SW 1271 (cell line): ENCODE measurements around the gene RPGRIP1L.
A peak's percentile ranks its signal among the peaks of the same experiment; 100 is the strongest.

Source experiments
- DNase-seq, 2 experiments: peaks; one replicate each; lab custom pipeline; 2025; lab: John Stamatoyannopoulos, UW

Gene RPGRIP1L

DNA sequence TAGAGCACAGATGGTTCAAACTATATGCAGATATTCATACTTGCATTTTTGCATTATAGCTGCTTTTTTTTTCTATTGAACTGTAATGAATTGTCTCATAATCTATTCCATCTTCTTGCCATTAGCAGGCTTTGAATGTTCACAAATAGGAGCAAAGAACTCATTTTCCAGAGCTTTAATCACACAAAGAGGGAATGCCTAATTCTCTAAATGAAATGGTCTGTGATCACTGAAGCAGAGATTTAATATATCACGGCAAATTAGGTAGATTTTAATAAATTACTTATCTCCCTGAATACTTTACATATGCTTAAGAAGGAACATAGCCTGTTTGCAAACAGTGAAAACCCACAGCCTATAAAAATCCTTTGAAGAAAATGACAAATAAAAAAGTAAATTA lies 103.0 kb downstream of the RPGRIP1L start:
- DNase-seq = no peak

DNA sequence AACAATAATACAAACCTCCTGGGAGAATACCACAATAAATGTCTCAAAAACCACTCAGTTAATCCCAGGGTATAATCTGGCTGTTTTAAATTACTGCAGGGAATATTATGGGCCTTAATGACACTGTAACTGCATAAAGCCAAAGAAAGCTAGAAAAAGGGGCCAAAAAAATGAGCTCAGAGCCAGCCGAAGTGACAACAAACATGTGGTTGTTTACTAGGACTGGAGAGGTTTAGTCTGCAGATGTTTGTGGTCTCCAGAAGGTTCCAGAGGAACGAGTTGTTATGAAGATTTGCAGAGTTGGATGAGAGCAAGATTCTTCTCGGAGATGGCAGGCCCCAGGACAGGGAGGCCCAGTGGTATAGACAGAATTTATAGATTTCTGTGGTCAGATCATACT lies 103.5 kb downstream of the RPGRIP1L start:
- no peak for DNase-seq

DNA sequence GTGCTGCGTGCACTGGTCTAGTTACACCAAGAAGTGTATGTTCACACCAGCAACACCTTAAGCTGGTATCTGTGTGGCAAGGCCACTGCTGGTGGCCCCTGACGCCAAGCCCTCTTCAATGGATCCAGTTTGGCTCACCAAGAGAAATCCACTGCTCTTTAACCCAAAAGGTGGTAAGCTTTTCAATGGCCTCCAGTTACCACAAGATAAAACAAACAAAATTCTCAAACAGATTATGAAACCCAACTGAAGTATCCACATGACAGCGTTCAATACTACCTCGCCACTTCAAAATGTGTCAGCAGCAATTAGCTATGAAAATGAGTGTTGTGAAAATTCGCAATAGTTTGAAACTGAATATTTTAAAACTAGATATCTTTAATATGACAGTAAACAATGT lies 104.1 kb downstream of the RPGRIP1L start:
- DNase-seq = no peak

DNA sequence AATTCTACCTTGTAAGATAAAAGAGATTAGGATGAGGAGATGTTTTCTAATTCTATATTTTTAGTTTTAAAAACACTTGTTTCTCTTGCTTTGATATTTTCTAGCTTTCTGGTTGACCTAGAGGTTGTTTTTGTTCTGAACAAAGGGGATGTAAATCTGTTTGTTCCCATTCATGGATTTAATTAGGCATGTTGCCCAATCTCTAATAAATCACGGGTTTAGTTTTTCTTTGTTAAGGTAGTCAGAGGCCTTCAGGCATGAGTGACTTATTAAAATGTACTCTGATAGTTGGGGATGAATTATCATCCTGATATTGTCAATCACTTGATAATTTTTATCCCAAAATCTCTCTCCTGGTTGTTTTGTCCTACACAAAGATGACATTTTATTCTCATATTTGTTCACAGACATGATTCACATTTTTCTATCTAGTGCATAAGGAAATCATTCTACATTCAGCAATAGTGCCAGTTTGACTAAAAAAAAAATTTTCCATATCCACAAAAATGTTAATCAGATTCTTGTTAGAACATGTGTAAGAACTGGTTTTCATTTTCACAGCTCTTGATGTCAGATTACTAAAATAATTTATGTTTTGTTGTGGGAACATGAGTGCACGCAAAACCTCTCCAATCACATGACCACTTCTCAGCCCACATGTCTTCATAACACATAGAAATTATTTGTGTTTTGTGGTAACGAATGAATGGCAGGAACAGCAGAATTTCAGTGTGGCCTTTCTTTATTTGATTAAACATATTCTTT lies 105.0 kb downstream of the RPGRIP1L start:
- DNase-seq = no peak

DNA sequence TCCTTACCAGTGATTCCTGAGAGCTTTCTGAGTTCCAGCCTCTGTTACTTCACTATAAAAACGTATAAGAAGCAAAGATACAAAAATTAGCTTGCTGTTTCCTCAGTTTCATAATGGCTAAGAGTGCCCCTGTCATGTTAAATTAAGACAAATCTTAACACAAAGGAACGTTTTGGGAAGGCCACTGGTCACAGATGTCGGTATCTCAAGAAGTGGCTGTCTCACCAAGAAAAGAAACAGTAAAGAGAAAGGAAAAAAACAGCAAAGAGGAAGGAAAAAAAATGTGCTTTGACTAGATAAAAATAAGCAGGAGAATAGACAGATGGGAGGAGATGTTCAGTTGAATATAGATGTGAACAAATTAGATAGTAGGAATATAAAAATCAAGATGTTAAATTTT lies 105.9 kb downstream of the RPGRIP1L start:
- no peak for DNase-seq

DNA sequence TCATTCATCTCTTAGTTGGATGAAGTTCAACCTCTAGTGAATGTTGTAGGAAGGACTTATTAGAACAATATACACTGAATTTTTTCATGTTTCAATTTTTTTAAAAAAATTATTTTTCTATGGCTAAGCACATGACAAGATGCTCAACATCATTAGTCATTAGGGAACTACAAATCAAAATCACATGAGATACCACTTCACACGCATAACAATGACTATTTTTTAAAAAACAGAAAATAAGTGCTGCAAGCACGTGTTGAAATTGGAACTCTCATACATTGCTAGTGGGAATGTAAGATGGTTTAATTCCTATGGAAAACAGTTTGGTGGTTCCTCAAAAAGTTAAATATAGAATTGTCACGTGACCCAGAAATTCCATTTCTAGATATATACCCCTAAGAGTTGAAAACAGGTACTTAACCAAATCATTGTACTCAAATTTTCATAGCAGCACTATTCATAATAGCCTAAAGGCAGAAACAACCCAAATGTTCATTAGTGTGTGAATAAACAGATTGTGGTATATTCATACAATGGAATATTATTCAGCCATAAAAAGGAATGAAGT lies 115.5 kb downstream of the RPGRIP1L start:
- no peak for DNase-seq

DNA sequence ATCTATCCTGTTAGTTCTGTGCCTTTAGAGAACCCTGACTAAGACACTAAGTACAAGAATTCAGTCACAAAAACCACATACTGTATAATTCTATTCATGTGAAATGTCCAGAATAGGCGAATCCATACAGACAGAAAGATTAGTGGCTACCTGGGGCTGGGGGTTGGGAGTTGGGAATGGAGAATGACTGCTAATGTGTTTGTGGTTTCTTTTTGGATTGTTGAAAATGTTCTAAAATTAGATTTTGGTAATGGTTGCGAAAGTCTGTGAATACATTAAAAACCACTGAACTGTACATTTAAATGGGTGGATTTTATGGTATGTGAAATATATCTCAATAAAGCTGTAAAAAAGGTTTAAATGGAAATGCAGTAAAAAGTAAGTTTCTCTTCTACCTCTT lies 120.3 kb downstream of the RPGRIP1L start:
- DNase-seq = no peak

DNA sequence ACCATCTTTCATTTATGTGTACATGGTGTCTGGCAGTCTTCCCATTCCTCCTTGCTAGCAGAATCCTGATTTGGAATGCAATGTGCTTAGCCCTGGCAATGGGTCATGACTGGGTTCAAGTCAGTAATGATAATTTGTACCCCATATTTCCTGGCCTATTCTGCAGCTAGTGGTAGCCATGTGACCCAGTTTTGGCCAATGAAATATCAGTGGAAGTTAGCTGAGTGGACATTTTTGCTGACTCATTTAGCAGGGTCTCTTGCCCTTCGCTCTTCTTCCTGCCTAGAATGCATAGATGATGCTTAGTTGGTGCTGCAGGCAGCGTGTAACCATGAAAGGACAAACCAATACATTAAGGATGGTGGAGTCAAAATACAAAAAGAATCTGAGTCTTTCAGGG lies 121.9 kb downstream of the RPGRIP1L start:
- no peak for DNase-seq

DNA sequence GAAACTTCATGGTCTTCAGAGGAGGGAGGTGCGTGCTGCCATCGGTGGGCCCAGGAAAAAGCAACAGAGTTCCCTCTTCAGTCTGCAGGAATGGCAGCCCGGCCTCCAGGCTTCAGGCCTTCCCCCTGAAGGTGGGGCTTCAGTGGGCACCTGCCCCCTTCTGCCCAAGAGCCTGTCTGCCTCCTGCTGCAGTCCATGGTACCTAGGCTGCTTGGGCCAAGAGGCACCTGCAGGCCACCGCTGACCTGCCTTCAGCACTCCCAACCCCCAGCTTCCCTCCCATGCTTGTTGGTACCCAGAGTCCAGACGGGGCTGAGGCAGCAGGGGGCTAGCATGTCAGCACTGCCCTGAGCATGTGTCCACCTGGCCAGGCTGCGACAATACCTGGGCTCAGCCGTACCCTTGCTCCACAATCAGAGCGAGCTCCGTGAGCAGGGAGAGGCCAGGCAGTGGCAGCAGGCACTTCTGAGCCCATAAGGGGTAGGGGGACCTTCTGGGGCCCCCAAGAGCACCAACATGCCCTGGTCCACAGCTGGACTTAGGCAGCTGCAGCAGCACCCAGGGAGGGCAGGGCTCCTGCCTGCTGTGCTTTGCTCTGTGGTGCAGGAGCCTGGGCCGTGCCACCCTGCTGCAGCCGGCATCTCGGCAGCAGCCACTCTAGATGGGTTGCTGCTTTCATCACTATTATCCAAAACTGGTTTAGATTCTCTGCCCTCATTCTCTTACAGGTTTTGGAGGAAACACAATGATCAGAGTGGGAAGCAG lies 123.4 kb downstream of the RPGRIP1L start:
- no peak for DNase-seq

DNA sequence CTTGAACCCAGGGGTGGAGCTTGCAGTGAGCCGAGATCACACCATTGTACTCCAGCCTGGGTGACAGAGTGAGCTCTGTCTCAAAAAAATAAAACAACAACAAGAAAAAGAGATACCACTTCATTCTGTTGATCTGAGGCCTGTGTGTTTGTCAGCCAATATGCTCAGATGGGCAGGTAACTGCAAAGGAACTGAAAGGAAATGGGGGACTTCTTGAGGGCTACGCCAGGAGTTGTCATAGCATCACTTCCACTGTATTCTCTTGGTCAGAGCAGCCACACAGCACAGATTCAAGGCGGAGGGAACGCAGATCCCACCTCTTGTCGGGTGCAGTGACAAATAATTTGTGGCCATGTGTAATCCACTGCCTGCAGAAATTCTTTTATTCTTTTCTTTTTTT lies 126.8 kb downstream of the RPGRIP1L start:
- DNase-seq = no peak

DNA sequence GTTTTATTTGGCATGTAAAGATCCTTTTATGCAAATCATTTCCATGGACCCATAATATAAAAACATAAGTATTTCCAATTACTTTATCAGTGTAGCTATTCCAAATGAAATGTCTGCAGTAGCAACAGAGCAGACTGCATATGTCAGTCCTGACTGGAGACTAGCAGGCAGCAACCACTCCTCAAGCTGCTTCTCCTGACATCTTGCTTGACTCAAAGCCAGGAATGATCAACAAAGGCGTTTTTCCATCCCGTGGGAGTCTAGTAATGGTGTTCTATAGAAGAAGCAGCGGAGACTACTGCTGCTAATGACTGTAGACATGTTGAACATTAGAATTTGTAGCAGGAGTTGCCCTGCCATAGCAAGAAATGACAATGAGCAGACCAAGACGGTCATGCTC lies 127.4 kb downstream of the RPGRIP1L start:
- no peak for DNase-seq

DNA sequence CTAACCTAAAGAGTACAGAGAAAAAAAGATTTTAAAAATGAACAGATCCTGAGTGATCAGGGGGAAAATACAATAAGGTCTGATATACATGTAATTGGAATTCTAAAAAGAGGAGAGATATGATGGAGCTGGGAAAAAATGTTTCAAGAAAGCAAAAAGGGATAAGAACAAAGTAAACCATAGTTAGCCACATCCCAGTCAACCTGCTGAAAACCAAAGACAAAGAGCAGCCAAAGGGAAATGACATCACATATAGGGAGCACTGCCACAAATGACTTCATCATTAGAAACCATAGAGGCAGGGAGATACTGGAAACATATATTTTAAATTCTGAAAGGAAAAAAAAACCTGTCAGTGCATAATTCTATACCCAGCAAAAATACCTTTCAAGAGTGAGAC lies 131.9 kb downstream of the RPGRIP1L start:
- DNase-seq = no peak

DNA sequence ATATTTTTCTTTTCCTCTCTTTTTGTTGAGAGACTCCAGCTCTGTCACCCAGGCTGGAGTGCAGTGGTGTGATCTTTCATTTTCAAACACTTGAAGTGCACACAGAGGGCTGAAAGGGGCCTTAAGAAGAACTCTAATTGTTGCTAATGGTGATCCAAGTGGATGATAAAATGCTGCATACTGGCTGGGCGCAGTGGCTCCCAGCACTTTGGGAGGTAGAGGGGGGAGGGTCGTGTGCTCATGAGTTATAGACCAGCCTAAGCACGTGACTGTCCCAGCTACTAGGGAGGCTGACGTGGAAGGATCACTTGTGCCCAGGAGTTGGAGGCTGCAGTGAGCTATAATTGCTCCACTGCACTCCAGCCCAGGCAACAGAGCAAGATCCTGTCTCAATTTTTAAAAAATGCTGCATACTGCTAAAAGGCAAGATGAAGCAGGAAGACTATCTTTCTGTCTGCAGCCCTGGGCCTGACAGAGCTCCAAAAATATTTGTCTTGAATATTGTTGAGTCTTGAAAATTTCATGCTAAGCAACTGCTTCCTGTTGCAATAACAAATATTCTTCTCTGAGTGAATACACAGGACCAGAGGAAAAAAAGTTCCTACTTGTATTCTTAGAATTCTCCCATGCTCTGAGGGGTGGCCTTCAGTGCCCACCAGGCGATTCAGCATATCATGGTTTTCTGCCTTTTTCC lies 137.0 kb downstream of the RPGRIP1L start:
- DNase-seq = no peak

DNA sequence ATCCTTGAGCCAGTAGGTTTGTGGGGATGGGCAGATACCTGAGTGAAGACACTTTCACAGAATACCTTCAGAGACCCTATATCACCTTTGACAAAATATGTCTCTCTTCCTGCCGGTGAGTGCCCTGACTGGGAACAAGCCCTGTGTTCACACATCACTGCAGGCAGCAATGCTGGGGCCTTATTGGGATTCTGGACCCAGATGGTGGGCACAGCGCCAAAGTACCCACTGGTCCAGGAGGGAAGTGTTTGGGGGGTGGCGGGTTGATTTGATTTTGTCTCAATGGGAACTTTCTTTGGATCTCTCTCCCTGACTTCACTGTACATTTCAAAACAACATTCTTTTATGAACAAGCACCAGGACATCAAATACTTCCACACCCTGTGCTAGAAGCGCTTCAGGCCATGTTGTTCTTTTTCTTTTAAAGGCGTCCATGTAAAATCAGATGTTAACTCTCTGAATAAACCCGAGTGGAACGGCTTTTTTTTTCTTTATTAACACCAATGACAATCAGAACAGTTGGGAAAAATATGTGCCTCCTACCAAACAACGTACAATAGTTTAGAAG lies 138.3 kb downstream of the RPGRIP1L start:
- DNase-seq = no peak

DNA sequence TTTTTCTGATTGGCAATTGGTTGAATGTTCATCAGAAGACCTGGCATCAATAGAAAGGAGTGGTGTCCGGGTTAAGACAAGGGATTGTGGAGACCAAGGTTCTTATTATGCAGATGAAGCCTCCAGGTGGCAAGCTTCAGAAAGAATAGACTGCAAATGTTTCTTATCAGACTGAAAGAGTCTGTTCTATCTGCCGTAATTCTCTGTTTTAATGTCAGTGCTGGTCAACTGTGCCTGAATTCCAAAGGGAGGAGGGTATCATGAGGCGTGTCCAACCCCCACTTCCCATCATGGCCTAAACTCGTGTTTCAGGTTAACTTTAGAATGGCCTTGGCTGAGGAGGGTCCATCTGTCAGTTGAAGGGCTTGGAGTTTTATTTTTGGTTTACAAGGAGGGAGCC lies 140.2 kb downstream of the RPGRIP1L start:
- DNase-seq = no peak

DNA sequence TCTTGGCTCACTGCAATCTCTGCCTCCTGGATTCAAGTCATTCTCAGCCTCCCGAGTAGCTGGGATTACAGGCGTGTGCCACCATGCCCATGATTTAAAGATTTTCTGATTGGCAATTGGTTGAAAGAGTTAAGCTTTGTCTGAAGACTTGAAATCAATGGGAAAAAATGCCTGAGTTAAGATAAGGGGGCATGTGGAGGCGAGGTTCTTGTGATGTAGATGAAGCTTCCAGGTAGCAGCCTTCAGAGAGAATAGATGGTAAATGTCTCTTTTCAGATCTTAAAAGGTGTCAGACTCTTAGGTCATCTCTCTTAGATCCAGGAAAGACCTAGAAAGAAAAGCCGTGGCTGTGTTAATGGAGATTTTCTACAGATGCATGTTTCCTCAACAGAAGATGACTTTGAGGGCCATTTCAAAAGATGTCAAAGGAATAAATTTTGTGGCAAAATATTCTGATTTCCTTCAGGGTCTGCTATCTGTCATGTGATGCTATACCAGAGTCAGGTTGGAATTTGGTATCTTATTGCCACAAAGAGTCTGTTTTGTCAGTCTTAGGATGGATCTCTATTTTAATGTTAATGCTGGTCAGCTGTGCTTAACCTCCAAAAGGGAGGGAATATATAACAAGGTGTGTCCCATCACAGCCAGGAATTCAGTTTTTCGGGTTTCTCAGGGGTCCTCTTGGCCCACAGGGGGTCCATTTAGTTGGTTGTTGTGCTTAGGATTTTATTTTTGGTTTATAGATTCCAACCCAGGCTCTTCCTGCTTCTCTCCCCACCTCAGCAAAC lies 142.4 kb downstream of the RPGRIP1L start:
- no peak for DNase-seq

DNA sequence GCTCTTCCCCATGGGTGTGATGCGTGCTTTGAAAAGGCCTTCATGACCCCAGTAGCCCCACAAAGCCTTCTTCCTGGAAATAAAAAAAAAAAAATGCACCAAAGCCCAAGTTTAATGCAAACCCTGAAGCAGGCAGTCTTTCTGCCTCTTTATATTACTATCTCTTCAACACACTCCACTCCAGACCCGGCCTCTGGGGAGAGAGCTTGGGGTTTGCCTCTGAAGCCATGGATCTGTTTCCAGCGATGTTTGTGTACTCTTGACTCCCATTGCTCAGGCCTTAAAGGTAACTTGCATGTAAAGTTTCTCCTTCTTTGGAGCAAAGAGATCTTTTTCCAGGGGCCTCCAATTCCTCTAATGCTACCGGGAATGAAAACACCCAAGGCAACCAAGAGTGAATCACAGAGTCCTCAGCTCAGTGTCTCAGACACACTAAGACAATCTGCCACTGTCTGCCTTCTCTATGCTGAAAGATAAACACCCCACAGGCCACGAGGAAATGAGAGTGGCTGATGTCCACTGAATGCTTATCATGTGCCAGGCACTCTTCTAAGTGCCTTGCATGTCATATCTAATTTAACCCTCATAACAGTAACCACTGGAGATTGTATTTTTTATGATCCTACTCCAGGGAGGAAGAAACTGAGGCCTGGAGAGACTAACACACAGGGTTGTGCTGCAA lies 144.2 kb downstream of the RPGRIP1L start:
- DNase-seq = no peak

DNA sequence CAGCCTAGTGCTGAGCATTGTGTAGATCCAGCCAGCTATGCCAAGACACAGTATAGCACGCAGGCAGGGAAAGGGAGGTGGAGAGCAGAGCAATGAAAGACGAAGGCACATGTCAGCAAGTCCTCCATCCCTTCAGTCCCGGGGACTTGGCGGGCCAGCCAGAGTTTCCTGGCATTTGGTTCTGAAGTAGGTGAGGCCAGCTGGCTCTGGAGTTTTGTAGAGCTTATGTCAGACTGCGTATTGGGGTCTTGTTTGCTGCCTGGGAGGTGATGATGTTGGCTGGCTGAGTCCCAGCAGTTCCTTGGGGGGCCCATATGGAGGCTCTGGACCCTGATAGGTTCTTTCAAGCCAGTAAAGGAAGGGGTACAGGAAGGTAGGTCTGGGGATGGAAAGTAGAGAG lies 144.9 kb downstream of the RPGRIP1L start:
- no peak for DNase-seq

DNA sequence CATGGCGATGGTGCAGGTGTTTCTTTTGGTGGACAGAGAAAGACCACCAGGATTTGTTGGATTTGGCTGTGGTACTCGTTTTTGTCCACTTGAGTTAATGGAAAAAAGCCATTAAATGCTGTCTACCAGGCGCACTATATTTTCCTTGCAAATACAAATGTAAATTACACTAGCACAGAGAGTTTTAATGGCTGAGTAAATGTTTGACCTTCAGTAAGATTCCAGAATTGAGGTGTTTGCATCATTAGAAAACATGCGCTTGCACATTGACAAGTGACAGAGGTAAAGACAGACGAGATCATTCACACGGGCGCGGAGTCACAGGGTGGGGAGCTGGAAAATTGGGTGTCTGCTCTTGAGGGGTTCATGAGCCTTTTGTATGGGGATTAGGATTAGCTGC lies 147.1 kb downstream of the RPGRIP1L start:
- DNase-seq = no peak

DNA sequence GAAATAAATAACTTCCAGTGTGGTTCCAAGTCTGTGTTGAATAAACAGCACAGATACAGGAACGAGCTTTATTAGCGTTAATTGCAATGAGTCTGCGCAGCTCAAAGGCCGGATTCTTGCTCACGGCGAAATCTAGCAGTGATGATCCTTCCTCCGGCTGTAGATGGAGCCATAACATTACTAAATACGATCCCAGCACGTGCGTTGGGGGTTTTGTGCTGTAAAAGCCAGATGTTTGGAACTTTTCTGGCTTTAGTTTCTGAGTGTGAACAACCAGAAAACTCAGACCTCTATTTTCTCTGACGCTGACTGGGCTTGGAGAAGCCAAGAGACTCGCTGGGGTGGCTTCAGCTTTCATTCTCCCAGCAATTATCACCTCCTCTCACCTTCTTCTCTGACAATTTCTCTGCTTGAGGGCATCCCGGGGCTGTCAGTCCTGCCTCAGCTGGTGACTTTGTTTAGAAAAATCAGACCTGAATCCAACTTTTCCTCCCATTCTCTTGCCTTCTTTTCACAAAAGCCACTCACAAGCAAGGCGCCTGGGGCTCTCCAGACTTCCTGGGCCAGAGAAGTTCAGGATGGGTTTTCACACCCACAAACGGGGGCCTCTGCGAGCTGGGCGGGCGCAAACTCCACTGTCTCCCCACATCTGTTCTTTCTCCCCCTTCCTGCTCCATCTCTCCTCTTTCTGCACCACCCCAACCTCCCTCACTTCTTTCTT lies 153.5 kb downstream of the RPGRIP1L start:
- DNase-seq = peak in 1 of 2 experiments; percentile 22
